HG03565 (cell line): ENCODE results near the gene CUX1.
"Not testable (repeated sequence)": the region's sequence is repeated elsewhere in the genome, so short reads cannot be mapped to it uniquely, and the experiment has no call there.

Experiments
- ATAC-seq: cut with Tn5 transposase; IDR thresholded peaks from one replicate; pipeline ENCODE4 v1.9.1; 2021; ENCODE audit warnings: mild to moderate bottlenecking, moderate library complexity; ENCODE audit not compliant: unreplicated experiment

Gene CUX1

GRCh38 chr7:101998906-101999240 lies 181.4 kb downstream of the CUX1 start:
- ATAC-seq: no peak

- ATAC-seq: no peak
These were observed 182.0 kb downstream of the CUX1 start for GRCh38 chr7:101999393-101999792.

GRCh38 chr7:102000123-102000522 lies 182.7 kb downstream of the CUX1 start:
- no peak for ATAC-seq

DNA sequence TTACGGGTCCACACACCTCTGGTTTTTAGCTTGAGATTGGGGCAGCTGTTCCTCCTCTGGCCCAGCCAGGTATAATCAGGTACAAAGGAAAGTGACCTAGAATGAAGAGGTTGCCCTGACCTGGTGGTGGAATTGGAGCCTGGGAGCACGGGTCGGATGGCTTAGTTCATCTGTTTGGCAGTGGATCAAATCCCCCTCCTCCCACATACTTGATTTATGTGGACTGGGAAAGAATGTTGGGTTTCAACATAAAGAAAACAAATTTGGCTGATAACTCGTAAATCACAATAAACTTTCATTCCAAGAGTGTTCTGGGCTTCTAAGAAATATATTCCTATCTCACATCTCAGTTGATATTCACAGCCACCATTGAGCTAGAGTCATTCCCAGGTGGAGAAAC lies 186.8 kb downstream of the CUX1 start:
- ATAC-seq: no peak

DNA sequence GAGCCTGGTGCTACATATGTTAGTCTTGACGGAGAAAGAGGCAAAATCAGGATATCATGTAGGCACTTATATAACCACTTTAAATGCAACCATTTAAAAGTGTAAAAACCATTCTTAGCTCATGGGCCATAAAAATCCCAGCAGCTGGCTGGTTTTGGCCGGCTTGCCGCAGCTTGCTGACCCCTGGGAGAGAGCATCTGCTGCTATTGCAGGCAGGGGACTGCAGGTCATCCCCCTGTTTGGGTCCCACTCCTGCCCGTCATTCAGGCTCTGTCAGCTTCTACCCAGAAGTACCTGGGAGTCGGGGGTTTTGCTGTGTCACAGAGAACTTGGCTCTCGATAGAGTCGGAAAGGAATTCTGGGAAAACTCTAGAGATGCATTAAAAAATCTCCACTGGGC lies 187.4 kb downstream of the CUX1 start:
- no peak for ATAC-seq

DNA sequence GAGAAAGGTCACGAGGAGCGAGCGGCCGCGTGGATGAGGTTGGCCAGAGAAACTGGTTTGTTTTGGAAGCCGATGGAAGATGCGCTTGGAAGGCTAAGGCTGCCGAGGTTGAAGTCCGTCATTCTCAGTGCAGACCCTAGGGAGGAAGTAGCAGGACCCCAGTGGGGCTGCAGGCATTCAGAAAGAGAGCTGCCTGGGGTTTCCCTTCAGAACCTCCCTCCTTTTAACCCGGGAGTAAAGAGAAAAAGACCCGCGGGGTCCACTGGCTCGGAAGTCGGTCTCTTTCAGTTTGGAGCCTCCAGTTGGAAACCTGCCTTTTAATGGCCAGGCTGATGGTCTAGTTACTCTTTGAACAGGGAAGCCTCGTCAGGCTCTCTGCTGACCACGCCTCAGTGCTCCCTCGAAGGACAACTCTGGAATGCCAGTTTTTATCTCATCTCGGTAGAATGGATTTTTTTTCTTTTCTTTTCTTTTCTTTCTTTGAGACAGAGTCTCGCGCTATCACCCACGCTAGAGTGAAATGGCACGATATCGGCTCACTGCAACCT lies 188.6 kb downstream of the CUX1 start:
- ATAC-seq: no peak

DNA sequence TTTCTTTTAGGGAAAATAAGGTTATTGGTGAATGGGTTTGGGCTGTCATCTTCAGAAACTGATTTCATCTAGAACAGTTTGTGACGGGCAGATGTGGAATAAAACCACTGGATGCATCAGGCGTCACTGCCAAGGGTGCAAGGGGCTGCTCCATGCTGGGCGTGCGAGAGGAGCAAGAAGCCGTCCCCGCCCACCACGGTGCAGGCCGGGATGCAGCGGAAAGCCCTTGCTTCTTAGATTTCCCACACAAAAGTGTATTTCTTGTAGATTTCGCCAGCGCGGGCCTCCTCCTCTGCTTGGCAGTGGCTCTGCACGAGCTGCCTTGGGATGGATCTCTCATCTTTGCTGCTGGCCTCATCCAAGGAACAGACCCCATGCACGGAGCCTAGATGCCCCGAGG lies 189.3 kb downstream of the CUX1 start:
- no peak for ATAC-seq

DNA sequence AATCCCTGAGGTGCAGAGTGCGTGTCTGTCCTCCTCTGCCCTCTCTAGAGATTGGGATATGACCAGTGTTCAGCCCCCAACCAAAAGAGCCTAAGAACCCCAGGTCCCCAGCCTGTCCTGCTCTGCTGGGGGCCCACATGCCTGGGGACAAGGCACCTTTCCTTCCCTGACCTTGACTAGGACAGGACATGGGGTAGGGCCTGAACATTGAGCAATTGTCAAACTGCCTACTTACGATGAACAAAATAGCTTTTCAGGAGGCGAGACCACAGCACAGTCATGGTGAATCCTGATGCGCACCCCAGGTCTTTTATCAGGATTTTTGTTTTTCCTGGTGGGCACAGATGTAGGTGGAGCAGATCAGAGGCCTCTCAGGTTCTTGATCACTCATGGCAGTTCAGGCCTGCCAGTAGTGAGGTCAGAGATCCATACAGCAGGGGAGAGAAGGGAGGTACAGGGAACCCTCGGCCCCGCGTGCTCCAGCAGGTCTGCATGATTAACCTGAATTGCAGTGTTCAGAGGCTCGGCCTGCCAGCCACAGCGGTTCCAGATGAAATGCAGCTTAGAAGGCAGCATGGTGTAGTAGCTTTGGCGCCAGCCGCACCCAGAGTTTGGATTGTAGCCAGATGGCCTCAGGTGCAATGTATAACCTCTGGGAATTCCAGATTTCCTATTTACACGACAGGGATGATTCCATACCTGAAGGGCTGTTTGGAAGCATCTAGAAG lies 191.3 kb downstream of the CUX1 start:
- no peak for ATAC-seq

GRCh38 chr7:102009628-102010027 lies 192.2 kb downstream of the CUX1 start:
- no peak for ATAC-seq

- ATAC-seq: not testable (repeated sequence)
These were observed 194.8 kb downstream of the CUX1 start for GRCh38 chr7:102012112-102012830.

DNA sequence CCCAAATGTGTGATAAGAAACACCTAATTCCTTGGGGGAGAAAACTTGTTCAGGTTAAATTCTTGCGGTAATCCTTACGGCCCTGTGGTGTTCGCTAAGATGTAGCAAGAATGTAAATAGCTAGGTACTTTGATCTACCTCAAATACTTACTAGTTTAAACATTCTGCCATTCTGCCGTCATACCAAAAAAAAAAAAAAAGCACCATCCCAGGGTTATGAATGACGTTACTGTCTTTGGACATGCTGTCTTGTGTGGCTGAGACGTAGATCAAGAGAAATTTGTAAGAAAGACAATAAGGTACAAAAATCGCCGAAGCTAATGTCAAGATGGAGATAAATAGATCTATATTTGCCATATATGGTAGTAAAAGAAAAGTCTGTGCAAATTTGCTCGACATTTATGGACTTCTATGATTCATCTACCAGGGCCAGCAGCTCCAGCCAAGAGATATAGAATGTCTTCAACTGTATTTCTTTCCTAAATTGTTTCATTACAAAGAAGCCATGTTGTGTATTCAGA lies 195.6 kb downstream of the CUX1 start:
- ATAC-seq: no peak

- no peak for ATAC-seq
These were observed 201.4 kb downstream of the CUX1 start for GRCh38 chr7:102018876-102019275.

GRCh38 chr7:102019461-102019860 lies 202.0 kb downstream of the CUX1 start:
- no peak for ATAC-seq

- ATAC-seq: no peak
These were observed 204.6 kb downstream of the CUX1 start for GRCh38 chr7:102021841-102022618.

- no peak for ATAC-seq
These were observed 206.8 kb downstream of the CUX1 start for GRCh38 chr7:102024005-102024768.

GRCh38 chr7:102024769-102025391 lies 207.5 kb downstream of the CUX1 start:
- no peak for ATAC-seq

DNA sequence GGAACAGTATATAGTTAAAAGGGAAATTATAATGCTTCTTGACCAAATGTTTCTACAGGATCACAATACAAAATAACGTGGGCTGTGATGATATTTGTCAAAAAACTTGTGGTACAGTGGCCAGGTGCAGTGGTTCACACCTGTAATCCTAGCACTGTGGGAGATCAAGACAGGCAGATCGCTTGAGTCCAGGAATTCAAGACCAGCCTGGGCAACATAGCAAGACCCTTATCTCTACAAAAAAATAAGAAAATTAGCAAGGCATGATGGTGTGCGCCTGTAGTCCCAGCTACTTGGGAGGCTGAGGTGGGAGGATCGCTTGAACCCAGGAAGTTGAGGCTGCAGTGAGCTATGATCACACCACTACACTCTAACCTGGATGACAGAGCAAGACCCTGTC lies 208.4 kb downstream of the CUX1 start:
- ATAC-seq: not testable (repeated sequence)

DNA sequence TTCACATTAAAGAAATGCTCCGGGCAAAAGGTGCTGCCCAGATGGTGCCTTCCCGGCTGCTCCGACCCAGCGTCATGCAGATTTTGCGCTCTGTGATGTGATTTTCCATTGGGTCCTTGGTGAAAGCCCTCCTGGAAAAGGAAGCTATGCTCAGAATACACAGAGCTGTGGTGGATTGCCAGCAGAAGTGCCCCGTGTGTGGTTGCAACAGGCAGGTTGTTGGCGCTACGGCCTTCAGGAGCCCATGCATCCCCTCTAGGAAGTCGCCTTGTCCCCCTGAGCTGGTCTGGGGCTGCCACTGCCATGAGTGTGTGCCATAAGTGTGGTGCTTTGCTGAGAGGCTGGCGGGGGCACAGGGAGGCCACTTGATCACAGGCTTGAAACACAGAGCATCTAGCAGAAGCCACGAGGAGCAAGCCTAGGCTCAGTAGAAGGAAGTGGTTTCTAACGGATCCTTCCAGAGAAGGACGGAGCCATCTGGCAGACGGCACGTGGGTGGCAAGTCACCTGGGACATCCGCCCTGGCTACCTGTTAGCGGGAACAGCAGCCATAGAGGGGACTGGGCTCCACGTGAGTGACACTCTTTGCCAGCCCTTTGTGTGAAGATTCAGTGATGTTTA lies 210.9 kb downstream of the CUX1 start:
- ATAC-seq: no peak

- no peak for ATAC-seq
These were observed 212.2 kb downstream of the CUX1 start for GRCh38 chr7:102029616-102030015.

- no peak for ATAC-seq
These were observed 213.3 kb downstream of the CUX1 start for GRCh38 chr7:102030696-102031095.
